Eye (tissue), 1 donor: Measurements from ENCODE around the gene PHF14.
"Not testable (repeated sequence)": the region's sequence is repeated elsewhere in the genome, so short reads cannot be mapped to it uniquely, and the experiment has no call there.

Experiments used
- DNase-seq: peaks from one replicate; pipeline ENCODE4 v3.0.0-alpha.2; 2015

The PHF14 gene

GRCh38 chr7:10995482-10996166 is 22.0 kb downstream of the PHF14 start:
- DNase-seq = not testable (repeated sequence)

GRCh38 chr7:10998996-10999757 is 25.5 kb downstream of the PHF14 start:
- no peak for DNase-seq

- DNase-seq = no peak
These were observed 31.5 kb downstream of the PHF14 start for GRCh38 chr7:11005202-11005601.

GRCh38 chr7:11006291-11006690 is 32.6 kb downstream of the PHF14 start:
- no peak for DNase-seq

GRCh38 chr7:11009631-11010030 is 36.0 kb downstream of the PHF14 start:
- no peak for DNase-seq

GRCh38 chr7:11021468-11021867 is 47.8 kb downstream of the PHF14 start:
- no peak for DNase-seq

GRCh38 chr7:11026452-11027359 is 53.0 kb downstream of the PHF14 start:
- DNase-seq = no peak

GRCh38 chr7:11035661-11036060 is 62.0 kb downstream of the PHF14 start:
- no peak for DNase-seq

GRCh38 chr7:11039974-11040373 is 66.3 kb downstream of the PHF14 start:
- no peak for DNase-seq

- DNase-seq = no peak
These were observed 80.4 kb downstream of the PHF14 start for GRCh38 chr7:11054033-11054432.

GRCh38 chr7:11060893-11061292 is 87.2 kb downstream of the PHF14 start:
- DNase-seq = no peak

GRCh38 chr7:11062110-11062509 is 88.4 kb downstream of the PHF14 start:
- DNase-seq = no peak

- no peak for DNase-seq
These were observed 95.9 kb downstream of the PHF14 start for GRCh38 chr7:11069591-11069990.

GRCh38 chr7:11077816-11078215 is 104.1 kb downstream of the PHF14 start:
- no peak for DNase-seq

GRCh38 chr7:11078247-11078834 is 104.7 kb downstream of the PHF14 start:
- DNase-seq = no peak

- no peak for DNase-seq
These were observed 106.2 kb downstream of the PHF14 start for GRCh38 chr7:11079907-11080306.

- DNase-seq = no peak
These were observed 108.4 kb downstream of the PHF14 start for GRCh38 chr7:11082121-11082520.

GRCh38 chr7:11082552-11083213 is 109.0 kb downstream of the PHF14 start:
- no peak for DNase-seq

- DNase-seq = no peak
These were observed 109.5 kb downstream of the PHF14 start for GRCh38 chr7:11083214-11083568.

- no peak for DNase-seq
These were observed 130.9 kb downstream of the PHF14 start for GRCh38 chr7:11104578-11104977.

- no peak for DNase-seq
These were observed 136.0 kb downstream of the PHF14 start for GRCh38 chr7:11109659-11110058.

- no peak for DNase-seq
These were observed 146.5 kb downstream of the PHF14 start for GRCh38 chr7:11120068-11120664.
